C4-2B (cell line): ENCODE measurements around the gene KIAA2012.

Experiments
- CTCF ChIP-seq: fragments of 450-650 bp; conservative IDR thresholded peaks from 2 replicates; pipeline ENCODE4 v1.5.1; 2017; ENCODE audit warnings: mild to moderate bottlenecking
- ZFX ChIP-seq: fragments of 450-650 bp; IDR thresholded peaks from 2 replicates; pipeline ENCODE4 v1.6.1; 2017

- TF ChIP-seq CTCF (no peak), ZFX (no peak)
These were observed 34.4 kb upstream of the KIAA2012 start for GRCh38 chr2:202038471-202039277.
